ENCODE measurements around the gene COL23A1.

Gene COL23A1

GRCh38 chr5:178314061-178314660 lies 276.0 kb downstream of the COL23A1 start:
- TF ChIP-seq, protein P1, sequence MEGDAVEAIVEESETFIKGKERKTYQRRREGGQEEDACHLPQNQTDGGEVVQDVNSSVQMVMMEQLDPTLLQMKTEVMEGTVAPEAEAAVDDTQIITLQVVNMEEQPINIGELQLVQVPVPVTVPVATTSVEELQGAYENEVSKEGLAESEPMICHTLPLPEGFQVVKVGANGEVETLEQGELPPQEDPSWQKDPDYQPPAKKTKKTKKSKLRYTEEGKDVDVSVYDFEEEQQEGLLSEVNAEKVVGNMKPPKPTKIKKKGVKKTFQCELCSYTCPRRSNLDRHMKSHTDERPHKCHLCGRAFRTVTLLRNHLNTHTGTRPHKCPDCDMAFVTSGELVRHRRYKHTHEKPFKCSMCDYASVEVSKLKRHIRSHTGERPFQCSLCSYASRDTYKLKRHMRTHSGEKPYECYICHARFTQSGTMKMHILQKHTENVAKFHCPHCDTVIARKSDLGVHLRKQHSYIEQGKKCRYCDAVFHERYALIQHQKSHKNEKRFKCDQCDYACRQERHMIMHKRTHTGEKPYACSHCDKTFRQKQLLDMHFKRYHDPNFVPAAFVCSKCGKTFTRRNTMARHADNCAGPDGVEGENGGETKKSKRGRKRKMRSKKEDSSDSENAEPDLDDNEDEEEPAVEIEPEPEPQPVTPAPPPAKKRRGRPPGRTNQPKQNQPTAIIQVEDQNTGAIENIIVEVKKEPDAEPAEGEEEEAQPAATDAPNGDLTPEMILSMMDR (IDR thresholded peaks at IDR 0.05; ENCODE audit: low read depth, low read length, missing control alignments) = no peak
- DNase-seq (ENCODE audit: low read depth) = no peak
- H3K4me3 ChIP-seq (ENCODE audit: low read depth, low read length) = no peak overlapping the region

DNA sequence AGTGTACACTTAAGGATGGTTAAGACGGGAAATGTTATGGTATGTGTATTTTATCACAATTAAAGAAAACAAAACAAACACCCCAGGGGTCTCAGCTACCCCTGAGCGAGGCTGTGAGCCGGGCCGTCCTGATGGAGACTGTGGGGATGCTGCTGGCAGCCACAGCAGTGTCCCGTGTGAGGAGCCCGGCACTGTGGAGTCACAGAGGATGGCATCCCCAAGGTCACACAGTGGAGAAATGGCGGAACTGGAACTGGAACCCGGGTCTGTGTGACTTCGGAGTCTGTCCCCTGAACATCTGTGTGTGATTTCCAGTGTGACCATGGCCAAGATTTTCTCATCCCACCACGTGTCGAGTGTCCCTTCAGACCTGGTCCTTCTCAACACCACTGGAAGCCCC lies 276.9 kb downstream of the COL23A1 start:
- DNase-seq (ENCODE audit: low read depth) = no peak
- H3K4me3 ChIP-seq (ENCODE audit: low read depth, low read length) = no peak overlapping the region
- TF ChIP-seq, protein P1 (IDR thresholded peaks at IDR 0.05; ENCODE audit: low read depth, low read length, missing control alignments) = no peak

DNA sequence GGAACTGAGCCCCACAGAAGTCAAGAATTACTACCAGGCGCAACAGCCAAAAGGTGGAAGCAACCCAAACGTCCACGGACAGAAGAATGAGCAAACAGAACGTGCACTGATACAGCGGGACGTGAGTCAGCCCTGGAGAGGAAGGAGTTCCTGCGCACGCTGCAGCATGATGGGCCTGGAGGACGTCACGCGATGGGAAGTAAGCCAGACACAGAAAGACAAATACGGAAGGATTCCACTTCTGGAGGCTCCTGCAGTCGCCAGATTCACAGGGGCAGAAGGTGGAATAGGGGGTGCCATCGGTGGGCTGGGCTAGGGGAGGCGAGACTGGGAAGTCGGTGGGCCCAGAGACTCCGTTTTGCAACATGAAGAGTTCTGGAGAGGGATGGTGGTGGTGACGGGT lies 277.3 kb downstream of the COL23A1 start:
- TF ChIP-seq, protein P1 (IDR thresholded peaks at IDR 0.05; ENCODE audit: low read depth, low read length, missing control alignments) = no peak
- H3K4me3 ChIP-seq (ENCODE audit: low read depth, low read length) = no peak overlapping the region
- DNase-seq (ENCODE audit: low read depth) = no peak

DNA sequence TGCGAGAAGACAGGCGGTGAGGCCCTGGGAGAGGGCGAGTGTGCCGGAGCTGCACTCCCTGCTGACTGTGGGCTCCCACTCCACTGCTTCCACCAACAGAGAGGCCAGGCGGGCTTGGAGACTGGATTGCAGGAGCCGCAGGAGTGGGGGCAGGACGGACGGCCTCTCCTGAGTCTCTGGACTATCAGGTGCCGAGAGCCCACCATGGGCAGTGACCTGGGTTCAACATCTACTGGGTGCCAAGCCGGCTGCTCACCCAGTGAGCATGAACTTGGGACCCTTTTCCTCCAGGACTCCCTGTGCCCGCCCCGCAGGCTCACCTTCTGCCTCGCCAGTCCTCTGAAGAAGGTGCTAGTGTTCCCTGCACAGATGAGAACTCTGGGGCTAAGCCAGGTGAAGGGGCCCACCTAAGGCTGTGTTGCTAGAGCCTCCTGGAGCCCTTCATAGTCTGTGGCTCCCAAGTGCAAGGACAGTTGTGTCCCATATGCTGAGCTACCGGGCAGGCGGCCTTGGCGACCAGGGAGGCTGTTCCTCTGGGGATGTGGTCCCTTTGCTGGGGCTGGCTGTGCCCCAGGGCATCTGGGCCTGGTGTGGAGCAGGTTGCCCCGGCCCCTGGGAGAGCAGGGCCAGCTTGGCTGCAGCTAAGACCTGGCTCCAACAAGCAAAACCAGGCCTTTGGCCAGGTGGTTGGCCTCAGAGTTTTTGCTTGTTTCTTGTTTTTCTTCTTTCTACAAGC lies 279.9 kb downstream of the COL23A1 start:
- no peak for DNase-seq (ENCODE audit: low read depth)
- H3K4me3 ChIP-seq (ENCODE audit: low read depth, low read length) = no peak overlapping the region
- TF ChIP-seq, protein P1 (IDR thresholded peaks at IDR 0.05; ENCODE audit: low read depth, low read length, missing control alignments) = no peak

DNA sequence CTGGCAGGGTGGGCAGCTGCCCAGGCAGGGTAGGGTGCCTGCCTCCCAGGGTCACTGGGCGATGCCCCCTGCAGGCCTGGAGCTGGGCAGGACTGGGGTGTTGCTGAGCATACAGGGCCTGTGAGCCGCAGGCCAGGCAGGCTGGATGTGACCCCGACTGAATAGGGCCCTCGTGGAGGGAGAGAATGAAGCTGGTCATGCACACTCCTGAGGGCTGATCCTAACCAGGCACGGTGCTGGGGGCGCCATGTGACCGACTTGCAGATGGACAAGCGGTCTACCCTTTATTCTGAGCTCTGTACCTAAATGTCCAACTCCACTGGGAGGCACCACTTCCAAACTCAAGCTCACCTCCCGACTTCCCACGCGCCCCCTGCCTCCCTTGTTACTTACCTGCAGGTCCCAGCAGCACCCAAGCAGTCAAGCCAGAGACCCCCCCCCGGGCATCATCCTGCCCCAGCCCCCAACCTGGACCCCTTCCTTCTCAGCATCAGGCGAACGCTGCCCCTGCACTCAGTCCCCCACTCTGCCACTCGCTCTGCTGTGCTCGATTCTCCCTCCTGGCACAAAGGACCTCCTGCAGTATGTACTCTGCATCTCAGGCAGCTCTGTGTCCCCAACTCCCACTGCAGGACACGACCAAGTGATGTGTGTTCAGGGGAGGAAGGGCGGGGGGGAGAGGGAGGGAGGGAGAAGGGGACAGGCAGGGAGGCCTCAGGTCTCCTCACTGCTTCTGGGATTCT lies 280.8 kb downstream of the COL23A1 start:
- no peak for DNase-seq (ENCODE audit: low read depth)
- H3K4me3 ChIP-seq (ENCODE audit: low read depth, low read length) = no peak overlapping the region
- TF ChIP-seq, protein P1 (IDR thresholded peaks at IDR 0.05; ENCODE audit: low read depth, low read length, missing control alignments) = no peak

DNA sequence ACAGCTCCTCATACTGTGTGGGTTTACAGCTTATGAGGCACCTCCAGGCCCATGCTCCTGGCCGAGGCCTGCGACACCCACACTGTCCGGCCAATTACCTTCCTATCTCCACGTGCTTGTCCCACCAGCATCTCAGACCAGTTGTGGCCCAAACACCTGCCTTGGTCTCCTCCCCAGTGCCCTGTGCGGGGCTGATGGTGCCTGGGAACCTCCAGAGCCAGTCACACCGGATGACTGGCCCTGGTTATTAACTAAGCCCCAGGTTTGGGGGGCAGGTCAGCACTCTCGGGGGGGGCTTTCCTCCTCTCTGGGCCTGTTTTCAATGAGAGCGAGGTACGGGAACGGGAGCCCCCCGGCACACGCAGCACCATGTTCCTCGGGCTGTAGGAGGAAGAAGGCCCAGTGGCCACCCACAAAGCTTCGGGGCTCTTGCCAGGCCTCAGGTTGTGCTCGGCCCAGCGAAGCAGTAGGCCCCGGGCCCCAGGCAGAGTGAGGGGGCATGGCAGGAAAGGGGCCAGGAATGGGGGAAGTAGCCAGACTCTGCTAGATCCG lies 281.6 kb downstream of the COL23A1 start:
- H3K4me3 ChIP-seq (ENCODE audit: low read depth, low read length) = no peak overlapping the region
- DNase-seq (ENCODE audit: low read depth) = no peak
- TF ChIP-seq, protein P1 (IDR thresholded peaks at IDR 0.05; ENCODE audit: low read depth, low read length, missing control alignments) = no peak
